Left ventricle myocardium inferior (tissue), 1 donor: ENCODE results near the gene PHF1. TPM values are rescaled to one million over a fixed set of nuclear protein-coding genes. Genes with fewer than 3 reads are reported as not detected.

Experiments used
- DNase-seq: peaks from one replicate; pipeline ENCODE4 v3.0.0-alpha.2; 2020
- H3K27ac ChIP-seq: fragments of 200-600 bp; replicated peaks from 2 replicates; pipeline ENCODE4 v1.8.0; 2021
- H3K27me3 ChIP-seq: fragments of 200-600 bp; 2 replicates; pipeline ENCODE4 v1.8.0; 2021; ENCODE audit warnings: low read depth
- H3K36me3 ChIP-seq: fragments of 200-600 bp; 2 replicates; pipeline ENCODE4 v1.8.0; 2021
- H3K4me1 ChIP-seq: fragments of 200-600 bp; 2 replicates; pipeline ENCODE4 v1.8.0; 2021
- H3K4me3 ChIP-seq: fragments of 200-600 bp; 2 replicates; pipeline ENCODE4 v1.8.0; 2021; ENCODE audit warnings: mild to moderate bottlenecking, moderate library complexity
- H3K9me3 ChIP-seq: fragments of 200-600 bp; replicated peaks from 2 replicates; pipeline ENCODE4 v1.8.0; 2021
- CTCF ChIP-seq: fragments of 200-600 bp; IDR thresholded peaks from 2 replicates; pipeline ENCODE4 v1.8.0; 2021; ENCODE audit warnings: antibody characterized with exemption, mild to moderate bottlenecking, borderline replicate concordance
- intact Hi-C: fragments of 100-400 bp; cut with micrococcal nuclease; formaldehyde crosslinking; loops from one replicate; pipeline ENCODE4 v1.11.0; 2022
- total RNA-seq: library from RNA; stranded (reverse); fragmentation: NEBNext Ultra II Directional; extraction: Animal tissue kit (Norgen Biotek cat#: 25700); gene quantifications from one replicate; pipeline ENCODE4 v1.2.1, GENCODE V29; 2021
- donor health status: DM: no; HTN: yes; CAD: no; lungs with severe emphysema.

PHF1 gene
- total RNA-seq, 1 donor from 2014 or later = 52.2 TPM

- peak overlapping the region; percentile 97 for H3K27ac ChIP-seq
- H3K4me1 ChIP-seq = peaks cover 74% of the 10 kb centered on the region
- TF ChIP-seq CTCF = no peak
- no peak for DNase-seq
- no peaks in the 10 kb centered on the region for H3K27me3 ChIP-seq
- peak overlapping the region; percentile 86 for H3K4me3 ChIP-seq
- H3K36me3 ChIP-seq = peaks cover 46% of the 10 kb centered on the region
- H3K9me3 ChIP-seq = no peaks in the 10 kb centered on the region
- intact Hi-C loops = no loop called here
These were observed 5.7 kb downstream of the PHF1 start for GRCh38 chr6:33416386-33417127.

- peak overlapping the region; percentile 97 for H3K27ac ChIP-seq
- peaks cover 67% of the 10 kb centered on the region for H3K4me1 ChIP-seq
- peak overlapping the region; percentile 86 for H3K4me3 ChIP-seq
- intact Hi-C loops = no loop called here
- no peaks in the 10 kb centered on the region for H3K27me3 ChIP-seq
- no peak for TF ChIP-seq CTCF
- no peak for DNase-seq
- H3K9me3 ChIP-seq = no peaks in the 10 kb centered on the region
- peaks cover 43% of the 10 kb centered on the region for H3K36me3 ChIP-seq
These were observed 6.5 kb downstream of the PHF1 start for GRCh38 chr6:33417128-33417902.

GRCh38 chr6:33417903-33418689, 7.3 kb downstream of the PHF1 start, which contains the start of gene CUTA:
Gene CUTA, minus strand, starts transcription at chr6:33418107. Its CDS starts 107 bp downstream, at chr6:33418000.
- DNase-seq = peak; percentile 99
- Histone ChIP-seq H3K9me3 (no peaks in the 10 kb centered on the region), H3K4me3 (peak within 1 kb of the TSS; percentile 86), H3K27me3 (no peaks in the 10 kb centered on the region), H3K4me1 (peaks cover 59% of the 10 kb centered on the region), H3K27ac (peak within 1 kb of the TSS; percentile 97), H3K36me3 (peaks cover 35% of the 10 kb centered on the region)
- intact Hi-C loops = no loop called here
- TF ChIP-seq CTCF = peak; percentile 51

- DNase-seq = no peak
- Histone ChIP-seq H3K4me1 (peaks cover 55% of the 10 kb centered on the region), H3K36me3 (peaks cover 28% of the 10 kb centered on the region), H3K9me3 (no peaks in the 10 kb centered on the region), H3K27ac (peak overlapping the region; percentile 97), H3K4me3 (peak overlapping the region; percentile 86), H3K27me3 (no peaks in the 10 kb centered on the region)
- TF ChIP-seq CTCF = no peak
- intact Hi-C loops = no loop called here
These were observed 8.0 kb downstream of the PHF1 start for GRCh38 chr6:33418690-33419291.
